Inflammatory macrophage treated with lipopolysaccharide for 1 hour (primary cell): ENCODE results near the gene CMTM6.
"Not testable (repeated sequence)": the region's sequence is repeated elsewhere in the genome, so short reads cannot be mapped to it uniquely, and the experiment has no call there.

Experiments
- DNase-seq, 2 donors: peaks; one replicate each; pipeline ENCODE4 v3.0.0-alpha.2; 2020 to 2022

Gene CMTM6, protein sequence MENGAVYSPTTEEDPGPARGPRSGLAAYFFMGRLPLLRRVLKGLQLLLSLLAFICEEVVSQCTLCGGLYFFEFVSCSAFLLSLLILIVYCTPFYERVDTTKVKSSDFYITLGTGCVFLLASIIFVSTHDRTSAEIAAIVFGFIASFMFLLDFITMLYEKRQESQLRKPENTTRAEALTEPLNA

DNA sequence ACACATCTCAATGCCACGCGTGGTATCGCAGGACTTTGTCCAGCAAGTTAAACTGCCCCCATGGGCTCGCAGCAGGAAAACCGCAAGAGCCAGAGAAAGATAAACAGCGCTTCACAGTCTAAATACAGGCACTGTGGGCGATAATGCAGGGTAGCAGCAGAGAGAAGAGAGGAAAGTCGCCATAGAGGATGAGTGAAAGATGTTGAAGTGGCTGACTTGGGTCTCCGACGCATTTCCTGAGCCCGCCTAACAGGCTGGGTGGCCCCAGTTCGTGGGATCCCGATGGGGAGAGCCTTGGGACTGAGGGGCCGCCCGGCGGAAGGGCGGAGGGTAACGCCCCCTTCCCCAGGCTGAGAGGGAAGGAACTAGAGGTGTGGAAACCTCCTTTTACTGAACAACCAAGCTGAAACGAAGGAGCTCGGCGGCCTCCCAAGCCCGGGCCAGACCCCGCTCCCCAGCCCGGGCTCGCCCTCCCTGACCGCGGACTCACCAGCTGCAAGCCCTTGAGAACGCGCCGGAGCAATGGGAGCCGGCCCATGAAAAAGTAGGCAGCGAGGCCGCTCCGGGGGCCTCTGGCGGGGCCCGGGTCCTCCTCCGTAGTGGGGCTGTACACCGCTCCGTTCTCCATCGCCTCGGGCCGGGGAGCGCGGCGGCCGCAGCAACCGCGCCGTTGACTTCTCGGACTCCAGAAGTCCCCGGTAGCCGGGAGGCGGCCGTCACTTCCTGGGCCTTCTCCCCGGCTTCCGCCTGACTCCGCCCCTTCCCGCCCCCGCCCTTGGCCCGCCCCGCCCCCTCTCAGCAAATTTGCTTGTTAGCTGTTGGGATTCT, at the start of gene CMTM6:
Gene CMTM6 (minus strand): TSS at position 735 of the 828 bp plus-strand sequence. CDS start 107 bp downstream, at position 628.
- peak; percentile 83 to 90 for DNase-seq

DNA sequence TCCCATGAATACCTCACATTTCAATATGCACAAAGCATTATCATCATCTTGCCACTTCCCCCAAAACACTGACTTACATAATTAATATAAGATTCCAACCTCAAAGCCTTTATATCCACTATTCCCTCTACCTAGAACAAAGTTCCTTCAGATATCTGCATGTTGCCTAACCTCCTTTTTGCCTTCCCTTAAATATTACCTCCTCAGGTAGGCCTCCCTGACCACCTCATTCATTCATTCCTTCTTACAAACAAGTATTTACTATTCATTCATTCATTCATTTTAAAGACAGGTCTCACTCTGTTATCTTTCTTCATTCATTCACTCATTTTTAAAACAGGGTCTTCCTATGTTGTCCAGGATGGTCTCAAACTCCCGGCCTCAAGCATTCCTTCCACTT, 49.4 kb upstream of the CMTM6 start:
- DNase-seq: no peak

DNA sequence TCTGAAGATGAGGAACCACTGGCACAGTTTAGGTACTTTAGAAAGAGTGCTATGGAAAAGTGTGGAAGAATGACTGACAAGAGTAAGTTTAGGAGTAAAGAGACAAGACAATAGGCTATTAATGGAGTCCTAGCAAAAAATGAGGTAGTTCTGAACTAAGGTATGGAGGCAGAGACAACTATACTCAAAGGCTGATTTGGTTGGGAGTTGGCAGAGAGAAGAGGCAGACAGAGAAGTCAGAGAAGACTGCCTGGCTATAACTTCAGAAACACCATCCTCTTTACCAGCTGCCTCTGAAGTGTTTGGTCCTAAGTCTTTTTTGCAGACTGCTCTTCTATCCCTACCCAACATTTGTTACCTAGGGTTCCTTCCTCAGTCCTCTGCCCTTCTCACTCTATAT, 48.8 kb upstream of the CMTM6 start:
- no peak for DNase-seq

DNA sequence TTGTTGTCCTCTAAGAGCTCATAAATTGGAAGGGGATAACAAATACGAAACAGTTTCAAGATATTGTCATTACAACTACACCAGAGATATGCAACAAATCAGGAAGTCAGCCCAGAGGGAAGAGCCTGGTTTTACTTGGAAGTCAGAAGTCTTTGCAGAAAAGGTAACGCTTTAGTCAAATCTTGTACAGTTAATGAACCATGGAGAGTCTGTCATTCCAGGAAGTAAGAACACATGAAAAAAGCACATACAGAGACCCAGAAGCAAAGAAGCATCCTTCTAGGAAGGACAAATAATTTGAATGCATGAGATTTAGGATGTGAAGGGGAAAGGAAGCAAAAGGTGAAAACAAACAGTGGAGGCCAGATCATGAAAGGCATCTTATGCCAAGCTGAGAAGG, 48.4 kb upstream of the CMTM6 start:
- peak in 1 of 2 donors; percentile 11 for DNase-seq

DNA sequence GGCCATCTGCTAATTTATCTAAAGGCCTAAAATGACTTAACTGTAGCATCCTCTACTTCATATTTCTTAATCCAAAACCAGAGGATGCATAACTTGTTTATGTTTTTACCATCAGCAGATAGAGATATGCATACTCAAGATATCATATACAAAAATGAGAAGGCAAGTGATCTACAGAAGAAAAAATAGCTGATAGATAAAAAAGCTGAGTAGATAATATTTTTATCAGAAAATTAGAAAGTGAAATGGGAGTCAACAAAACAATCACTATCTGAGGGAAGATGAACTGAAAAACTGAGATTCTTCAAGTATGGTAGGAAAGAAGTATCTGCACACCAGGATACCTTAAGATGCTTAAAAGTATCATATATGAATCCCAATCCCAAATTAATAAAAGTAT, 42.7 kb upstream of the CMTM6 start:
- no peak for DNase-seq

DNA sequence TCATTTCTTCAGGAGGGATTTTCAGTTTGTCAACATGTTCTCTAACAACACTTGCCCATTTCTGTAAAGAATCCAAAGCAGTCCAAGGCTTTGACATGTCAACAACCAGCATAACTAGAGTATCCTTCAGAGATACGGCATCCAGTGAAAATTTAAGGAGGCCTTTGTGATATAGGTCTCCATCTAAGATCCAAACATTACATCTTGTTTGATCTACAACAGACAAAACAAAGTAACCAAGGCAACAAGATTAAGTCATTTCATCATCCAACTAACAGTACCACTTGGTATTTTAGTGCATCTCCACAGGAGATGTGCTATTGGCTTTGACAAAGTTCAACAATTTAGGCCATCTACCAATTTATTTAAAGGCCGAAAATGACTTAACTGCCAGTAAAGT, 42.2 kb upstream of the CMTM6 start:
- no peak for DNase-seq

DNA sequence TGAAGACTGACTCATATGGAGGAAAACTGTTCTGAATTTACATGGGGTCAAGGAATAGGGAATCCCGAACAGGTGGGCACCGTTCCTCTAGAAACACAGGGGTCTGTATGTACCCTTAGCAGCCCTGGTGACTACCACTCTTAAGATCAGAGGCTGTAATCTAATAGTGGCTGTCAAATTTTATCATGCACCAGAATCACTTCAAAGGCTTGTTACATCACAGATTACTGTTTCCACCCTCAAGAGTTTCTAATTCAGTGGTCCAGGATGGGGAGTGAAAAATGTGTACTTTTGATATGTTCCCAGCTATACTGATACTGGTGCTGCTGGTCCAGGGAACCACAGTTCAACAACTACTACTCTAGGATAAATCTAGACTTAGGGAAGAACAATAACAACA, 40.2 kb upstream of the CMTM6 start:
- no peak for DNase-seq

DNA sequence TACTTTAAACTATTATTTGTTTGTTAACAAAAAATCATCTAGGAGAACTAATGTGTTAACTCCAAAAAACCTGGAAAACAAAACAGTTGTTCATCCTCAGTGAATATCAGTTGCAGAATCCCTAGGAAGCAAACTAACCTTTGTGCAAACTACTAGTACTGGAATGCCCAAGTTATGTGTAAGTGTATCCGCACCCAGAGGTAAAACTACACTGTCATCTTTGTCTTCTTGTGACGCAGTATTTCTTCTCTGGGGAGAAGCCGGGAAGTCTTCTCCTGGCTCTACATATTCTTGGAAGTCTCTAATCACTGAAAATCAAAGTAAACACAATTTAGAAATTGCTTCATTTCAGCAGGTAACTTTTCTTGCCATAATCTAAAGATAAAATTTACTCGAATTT, 38.2 kb upstream of the CMTM6 start:
- DNase-seq: no peak

DNA sequence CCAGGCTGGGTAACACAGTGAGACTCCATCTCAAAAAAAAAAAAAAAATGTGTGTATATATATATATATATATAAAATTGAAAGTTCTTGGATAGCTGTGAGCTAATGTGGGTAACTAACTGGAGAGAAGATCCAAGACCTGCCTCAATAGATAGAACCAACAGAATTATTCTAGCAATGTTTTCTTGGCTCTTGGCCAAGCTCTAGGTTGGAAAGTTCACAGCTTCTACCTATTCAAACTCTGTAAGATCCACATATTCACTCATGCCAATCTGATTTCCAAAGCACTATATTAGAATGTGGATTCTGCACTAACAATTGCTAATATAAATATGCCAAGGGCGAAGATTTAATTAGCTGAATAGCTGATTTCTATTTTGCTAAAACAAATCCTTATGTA, 29.8 kb upstream of the CMTM6 start:
- DNase-seq: no peak

DNA sequence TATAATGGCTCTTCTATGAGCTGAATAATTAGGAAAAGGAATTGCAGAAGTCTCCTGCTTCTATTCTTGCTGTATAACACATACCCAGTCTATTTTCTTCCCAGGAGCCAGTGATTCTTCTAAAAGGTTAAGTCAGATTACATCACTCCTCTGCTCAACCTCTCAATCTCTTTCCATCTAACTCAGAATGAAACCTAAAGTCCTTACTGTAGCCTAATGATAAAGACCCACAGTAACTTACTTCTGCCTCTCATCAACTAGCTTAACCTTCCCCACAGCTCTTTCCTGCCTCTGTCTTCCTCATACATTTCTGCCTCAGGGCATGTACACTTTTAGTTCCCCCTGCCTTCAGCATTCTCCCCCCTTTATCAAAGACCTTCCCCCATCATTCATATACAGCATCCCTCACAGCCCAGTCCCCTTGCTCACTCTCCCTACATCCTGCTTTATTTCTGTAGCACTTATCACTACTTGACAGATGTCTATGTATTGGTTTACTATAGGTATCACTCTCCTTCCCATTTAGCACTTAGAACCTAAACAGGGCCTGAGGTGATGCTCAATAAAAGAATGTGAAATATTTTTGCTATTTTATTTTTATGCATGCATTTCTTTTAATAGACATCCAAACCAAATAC, 28.5 kb upstream of the CMTM6 start:
- DNase-seq: no peak

DNA sequence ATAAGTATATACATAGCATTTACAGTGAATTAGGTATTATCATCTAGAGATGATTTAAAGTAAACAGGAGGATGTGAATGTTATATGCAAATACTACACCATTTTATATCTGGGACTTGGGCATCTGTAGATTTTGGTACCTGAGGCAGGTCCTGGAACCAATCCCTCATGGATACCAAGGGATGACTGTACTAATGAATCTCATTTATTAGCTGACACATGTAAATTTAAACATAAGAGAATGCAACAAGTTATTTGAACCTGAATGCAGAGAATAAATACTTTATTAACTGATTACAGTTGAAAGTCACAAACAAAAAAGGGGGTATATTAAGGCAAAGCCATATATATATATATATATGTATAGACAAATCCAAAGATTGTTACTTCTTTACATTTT, 23.1 kb upstream of the CMTM6 start:
- no peak for DNase-seq

DNA sequence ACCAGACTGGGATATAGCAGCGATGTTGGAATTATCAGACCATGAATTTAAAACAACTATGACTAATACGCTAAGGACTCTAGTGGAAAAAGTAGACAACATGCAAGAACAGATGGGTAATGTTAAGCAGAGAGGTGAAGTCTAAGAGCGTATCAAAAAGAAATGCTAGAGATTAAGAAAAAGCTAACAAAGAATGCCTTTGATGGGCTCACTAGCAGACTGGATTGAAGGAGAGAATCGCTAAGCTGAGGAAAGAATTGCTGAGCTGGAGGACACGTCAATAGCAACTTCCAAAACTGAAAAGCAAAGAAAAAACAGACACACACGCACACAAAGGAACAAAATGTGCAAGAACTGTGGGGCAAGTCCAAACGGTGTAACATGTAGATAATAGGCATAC, 20.0 kb upstream of the CMTM6 start:
- no peak for DNase-seq

DNA sequence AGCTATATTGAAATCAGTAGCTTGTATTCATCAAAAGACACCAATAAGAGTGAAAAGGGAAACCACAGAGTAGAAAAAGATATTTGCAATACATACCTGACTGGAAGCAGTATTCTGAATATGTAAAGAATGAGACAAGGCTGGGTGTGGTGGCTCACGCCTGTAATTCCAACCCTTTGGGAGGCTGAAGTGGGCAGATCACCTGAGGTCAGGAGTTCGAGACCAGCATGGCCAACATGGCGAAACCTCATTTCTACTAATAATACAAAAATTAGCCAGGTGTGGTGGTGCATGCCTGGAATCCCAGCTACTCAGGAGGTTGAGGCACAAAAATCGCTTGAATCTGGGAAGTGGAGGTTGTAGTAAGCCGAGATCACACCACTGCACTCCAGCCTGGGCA, 16.3 kb upstream of the CMTM6 start:
- DNase-seq: not testable (repeated sequence)

DNA sequence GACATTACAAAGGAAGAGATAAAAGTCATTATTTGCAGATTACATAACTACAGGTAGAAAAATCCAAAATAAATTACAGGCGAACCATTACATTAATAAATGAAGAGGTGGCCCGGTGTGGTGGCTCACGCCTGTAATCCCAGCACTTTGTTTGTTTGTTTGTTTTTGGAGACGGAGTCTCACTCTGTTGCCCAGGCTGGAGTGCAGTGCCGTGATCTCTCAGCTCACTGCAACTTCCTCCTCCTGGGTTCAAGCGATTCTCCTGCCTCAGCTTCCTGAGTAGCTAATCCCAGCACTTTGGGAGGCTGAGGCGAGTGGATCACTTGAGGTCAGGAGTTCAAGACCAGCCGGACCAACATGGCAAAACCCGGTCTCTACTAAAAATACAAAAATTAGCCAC, 14.1 kb upstream of the CMTM6 start:
- DNase-seq: not testable (repeated sequence)

DNA sequence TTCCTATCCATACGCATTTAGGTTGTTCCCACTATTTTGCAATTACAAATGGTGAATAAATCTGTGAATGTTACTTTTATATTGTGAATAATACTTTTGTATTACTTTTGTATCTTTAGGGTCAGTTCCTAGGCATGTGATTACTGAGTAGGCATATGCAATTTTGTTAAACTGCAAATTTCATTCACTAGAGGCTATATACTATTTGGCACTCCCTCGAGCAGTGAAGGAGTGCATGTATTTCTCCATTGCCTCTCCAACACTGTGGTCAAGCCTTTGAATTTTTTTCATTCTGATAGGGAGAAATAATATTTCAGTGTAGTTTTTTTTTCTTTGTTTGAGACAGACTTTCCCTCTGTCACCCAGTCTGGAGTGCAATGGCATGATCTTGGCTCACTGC, 8.4 kb upstream of the CMTM6 start:
- no peak for DNase-seq

DNA sequence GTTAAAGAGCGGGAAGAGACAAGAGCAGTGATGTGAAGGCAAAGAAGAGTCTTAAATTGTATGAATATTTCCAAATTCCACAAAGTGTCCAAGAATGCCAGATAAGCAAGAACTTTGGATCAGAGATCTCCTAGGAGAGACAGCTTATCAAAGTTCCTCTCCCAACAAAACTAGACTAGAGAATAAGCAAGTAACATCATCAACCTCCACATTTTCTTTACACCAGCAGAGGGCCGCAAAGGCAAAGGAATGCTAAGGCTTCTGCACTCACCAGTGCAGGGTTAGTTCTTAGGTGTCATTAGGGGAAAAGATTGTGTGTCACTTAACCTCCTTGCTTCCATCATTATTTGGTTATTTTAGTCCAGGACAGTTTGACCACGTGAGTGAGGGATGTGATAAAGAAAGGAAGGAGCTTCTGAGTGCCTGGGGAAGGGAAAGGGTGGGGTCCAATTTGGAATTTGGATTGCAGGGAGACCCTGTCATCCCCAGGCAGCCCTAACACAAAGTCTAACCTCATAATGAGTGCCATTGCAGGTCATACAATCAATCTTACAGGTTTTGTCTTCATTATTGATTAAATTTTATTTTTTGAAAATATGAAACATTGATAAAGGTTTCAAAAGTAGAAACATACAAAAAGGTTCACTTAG, 7.5 kb upstream of the CMTM6 start:
- DNase-seq: peak; percentile 59 to 87

DNA sequence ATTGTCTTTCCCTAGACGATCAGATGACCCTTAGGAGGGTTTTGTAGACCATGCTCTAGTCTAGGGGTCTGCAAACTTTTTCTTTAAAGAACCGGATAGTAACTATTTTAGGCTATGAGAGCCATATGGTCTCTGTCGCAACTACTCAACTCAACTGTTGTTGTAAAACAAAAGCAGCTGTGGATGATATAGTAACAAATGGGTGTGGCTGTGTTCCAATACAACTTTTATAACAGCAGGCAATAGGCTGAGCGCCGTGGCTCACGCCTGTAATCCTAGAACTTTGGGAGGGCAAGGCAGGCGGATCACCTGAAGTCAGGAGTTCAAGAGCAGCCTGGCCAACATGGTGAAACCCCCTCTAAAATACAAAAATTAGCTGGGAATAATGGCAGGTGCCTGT, 6.1 kb upstream of the CMTM6 start:
- no peak for DNase-seq

DNA sequence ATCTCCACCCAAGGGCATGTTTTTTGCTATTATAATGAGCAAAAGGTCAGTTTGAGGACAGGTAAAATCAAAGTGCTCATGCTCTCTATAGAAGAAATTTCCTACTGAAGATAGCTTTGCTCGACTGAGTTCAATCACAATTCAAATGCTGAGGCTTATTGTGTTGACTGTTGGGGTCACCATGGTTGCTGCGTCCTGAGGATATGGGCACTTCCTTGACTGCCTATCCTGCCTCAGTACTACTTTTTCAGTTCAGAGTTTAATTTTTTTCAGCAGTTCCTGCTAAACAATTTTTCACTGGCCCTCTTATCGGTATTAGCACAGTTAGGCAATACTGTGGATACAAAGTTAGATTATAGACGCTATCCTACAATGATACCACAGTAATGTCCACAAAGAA, 3.8 kb upstream of the CMTM6 start:
- DNase-seq: no peak

DNA sequence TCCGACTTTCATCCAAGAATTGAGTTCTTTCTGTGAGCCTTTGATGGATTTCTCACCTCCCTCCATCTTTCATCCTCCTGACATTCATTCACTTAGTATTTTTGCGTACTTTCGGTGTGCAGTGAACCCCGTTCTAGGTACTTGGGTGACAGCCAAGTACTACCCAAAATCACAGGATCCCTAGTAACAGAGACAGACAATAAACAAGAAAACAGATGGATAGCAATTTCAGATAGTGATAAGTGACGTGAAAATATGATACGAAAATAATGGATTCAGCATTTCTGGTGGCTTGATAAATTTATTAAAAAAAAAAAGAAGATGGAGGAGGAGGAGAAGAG, 264 bp upstream of the CMTM6 start:
- no peak for DNase-seq

DNA sequence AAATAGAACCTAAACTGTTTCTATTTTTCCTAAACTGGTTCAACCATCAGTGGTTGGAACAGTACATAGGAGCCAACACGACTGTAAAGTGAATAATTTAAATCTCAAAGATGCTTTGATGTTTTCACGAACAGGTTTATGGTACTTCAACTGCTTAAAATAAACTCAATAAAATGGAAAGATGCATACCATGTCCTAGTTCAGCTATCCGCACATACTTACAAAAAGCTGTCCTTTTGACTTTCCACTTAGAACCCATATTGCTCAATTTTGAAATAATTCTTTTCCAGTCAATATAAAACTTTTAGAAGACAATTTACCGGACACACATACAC, 902 bp downstream of the CMTM6 start:
- DNase-seq: no peak

DNA sequence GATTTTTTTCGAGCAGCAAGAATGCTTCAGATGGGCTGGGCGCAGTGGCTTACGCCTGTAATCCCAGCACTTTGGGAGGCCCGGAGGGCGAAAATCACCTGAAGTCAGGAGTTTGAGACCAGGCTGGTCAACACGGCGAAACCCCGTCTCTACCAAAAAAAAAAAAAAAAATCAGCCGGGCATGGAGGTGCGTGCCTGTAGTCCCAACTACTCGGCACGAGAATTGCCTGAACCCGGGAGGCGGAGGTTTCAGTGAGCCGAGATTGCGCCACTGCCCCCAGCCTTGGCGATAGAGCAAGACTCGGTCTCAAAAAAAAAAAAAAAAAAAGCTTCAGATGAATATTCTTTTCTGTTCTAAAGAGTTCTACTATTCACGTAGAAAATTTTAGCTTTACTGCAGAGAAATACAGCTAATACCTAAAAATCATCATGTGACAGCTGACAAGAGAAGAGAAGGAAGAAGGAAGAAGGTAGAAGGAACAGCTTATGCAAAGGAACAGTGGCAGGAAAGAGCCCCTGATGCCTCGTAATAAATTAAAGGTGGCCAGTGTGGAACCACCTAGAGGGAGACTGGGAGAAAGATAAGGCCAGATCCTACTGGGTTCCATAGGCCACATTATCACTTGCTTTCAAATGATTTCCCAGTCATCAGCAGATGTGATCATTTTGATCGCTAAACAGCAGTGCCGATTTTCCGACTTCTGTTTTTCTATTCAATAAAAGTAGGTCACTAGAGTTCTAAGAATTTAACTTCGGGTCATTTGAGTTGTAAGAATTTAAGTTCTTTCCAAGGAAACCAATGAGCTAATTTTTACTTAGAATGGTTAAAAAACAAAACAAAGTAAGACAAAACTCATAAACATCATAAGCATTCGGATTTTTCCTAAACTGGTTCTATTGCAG, 1.5 kb downstream of the CMTM6 start:
- DNase-seq: peak in 1 of 2 donors; percentile 53

DNA sequence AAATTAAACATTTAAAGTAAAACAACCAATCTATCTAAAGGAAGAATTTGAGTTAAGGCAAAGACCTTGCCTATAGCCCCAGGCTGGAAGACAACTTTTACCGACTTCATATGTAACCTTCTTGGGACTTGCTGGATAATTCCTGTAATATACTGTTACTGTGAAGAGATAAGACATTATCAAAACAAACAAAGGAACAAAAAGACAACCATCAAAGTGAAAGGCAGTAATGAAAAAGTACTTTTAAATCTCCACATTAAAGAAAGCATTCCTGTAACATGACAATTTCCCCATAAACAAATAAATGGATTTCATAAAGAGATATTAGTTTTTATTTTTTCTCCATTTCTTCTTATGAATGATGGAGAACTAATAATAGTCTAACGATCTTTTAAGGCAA, 2.4 kb downstream of the CMTM6 start:
- DNase-seq: no peak

DNA sequence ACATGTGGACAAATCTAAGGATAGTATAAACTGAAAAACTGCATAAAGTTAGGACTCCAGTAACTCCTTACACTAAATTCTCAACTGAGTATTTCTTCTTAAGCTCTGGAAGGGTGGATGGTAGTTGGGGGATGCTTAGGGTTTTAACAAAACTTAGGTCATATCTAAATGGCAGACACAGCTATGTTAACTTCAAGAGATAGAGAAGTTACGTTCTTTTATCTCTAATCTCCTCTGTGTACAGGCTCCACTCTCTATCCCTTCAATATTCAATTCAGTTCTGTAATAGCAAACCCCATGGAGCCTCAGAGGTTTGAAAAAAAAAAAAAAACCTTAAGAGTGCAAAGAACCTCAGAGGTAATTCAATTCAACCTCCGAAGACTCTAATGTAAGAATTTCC, 3.1 kb downstream of the CMTM6 start:
- no peak for DNase-seq
